Cortex of kidney (tissue), 1 donor: ENCODE results near the gene CDK14.

Source experiments
- DNase-seq: peaks from one replicate; lab custom pipeline; 2025; lab: John Stamatoyannopoulos, UW

CDK14 gene

DNA sequence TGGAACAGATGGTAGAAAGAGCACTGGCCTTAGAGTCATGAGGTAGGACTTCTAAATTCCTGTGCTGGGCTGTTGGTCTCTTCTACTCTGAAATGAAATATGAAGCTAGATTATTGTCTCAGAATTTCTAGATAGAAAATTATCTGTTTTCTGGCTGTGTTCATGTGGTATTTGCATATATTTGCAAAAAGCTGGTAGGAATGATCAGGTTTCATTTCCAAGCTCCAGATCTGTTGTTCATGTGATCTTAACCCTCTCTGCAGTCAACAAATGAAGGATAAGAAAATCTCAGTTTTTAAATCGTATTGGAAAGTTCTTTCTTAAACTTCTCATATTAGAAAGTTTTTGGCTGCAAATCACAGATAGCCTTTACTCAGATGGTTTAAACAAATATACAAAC lies 248.3 kb downstream of the CDK14 start:
- no peak for DNase-seq

DNA sequence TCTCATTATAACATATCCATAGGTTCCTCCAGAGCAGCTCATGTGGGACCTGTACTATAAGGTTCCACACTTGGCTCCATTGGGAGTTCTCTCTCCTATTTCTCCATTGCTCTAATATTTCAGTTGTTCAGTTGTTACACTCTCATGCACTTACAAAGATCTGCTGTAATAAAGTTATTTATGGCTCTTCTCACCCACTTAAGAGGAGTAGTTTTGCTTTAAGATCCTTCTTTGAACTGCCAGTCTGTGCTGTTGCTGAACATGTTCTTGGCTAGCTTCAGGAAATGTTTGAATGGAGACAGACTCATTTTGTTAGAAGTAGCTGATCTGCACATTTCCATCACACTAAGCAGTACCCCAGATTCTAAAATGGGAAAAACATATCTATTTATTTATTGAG lies 250.1 kb downstream of the CDK14 start:
- DNase-seq, result no peak

DNA sequence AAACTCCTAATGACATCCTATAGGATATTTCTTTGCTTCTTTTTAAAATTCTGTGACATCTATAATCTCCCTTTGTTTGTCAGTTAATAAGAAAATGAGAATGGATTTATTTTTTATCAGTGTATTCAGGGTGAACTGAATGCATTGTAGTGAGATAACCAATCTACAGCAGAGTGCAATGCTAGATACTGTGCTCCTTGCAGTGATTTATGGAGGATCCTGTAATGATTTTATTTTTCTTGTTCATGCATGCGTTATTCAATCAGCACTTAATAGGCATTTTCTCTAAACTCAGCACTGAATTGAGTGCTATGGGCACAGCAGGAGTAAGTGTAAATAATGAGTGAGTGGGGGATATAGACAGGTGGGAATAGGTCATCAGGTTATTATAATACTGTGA lies 253.9 kb downstream of the CDK14 start:
- DNase-seq, result no peak

GRCh38 chr7:90850471-90850870 lies 254.3 kb downstream of the CDK14 start:
- DNase-seq, result no peak

- no peak for DNase-seq
Observed at GRCh38 chr7:90853205-90853604, 257.1 kb downstream of the CDK14 start.

- DNase-seq, result no peak
Observed at GRCh38 chr7:90856351-90857070, 260.4 kb downstream of the CDK14 start.

DNA sequence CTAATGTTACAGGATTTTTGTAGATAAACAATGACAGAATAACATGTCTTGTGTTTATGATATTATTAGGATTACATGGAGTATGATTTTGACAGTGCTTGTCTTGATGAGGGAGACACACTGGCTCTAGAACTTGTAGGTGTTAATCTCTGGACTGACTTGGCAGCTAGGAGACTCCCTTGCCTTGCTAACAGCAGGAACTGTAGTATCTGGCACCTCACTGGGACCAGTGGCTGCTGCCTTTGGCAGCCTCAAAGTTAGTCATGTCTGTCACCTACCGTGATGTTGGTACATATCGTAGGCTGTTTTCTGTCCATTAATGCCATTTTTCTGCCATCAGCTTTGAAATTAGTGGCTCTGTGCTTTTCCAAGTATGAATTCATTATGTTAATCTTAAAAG lies 261.5 kb downstream of the CDK14 start:
- no peak for DNase-seq

GRCh38 chr7:90858546-90858945 lies 262.4 kb downstream of the CDK14 start:
- DNase-seq, result no peak

- no peak for DNase-seq
Observed at GRCh38 chr7:90859521-90859920, 263.4 kb downstream of the CDK14 start.

DNA sequence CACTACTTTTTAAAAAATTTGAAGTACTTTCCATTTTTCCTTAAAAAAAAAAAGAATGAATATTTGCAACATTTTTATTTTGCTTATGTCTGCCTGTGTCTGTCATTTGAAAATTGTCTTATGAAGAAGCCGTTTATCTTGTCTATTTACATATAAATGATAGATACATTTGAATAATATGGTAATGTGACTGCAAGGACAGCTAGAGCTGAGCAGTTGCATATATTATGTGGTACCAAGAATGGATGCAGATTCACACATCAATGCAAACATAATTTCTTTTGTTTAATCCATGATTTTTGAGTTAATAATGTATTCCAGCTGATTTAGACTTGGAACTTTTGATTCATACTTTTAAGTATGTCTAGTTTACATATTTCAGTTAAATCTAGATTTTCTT lies 268.0 kb downstream of the CDK14 start:
- no peak for DNase-seq

- no peak for DNase-seq
Observed at GRCh38 chr7:90869335-90869734, 273.2 kb downstream of the CDK14 start.

GRCh38 chr7:90876701-90877100 lies 280.6 kb downstream of the CDK14 start:
- DNase-seq, result no peak

GRCh38 chr7:90877201-90877600 lies 281.1 kb downstream of the CDK14 start:
- no peak for DNase-seq

GRCh38 chr7:90879924-90880323 lies 283.8 kb downstream of the CDK14 start:
- no peak for DNase-seq

DNA sequence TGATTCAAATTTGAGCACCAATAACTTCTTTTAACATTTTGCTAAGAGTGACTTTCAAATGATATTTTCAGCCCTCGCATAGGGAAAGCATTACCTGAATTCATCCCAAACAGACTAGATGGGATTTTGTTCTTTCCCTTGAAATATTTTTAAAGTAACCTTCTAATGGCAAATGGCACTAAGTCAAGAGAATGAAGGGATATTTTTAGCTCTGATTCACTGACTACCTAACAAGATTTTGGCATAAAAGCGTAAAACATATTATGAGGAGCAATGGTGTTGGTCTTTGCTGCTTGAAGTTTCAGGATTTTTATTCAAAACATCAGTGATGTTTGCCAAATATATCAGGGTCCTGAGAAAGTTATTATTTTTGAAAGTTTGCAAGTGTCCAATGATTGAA lies 290.3 kb downstream of the CDK14 start:
- no peak for DNase-seq

DNA sequence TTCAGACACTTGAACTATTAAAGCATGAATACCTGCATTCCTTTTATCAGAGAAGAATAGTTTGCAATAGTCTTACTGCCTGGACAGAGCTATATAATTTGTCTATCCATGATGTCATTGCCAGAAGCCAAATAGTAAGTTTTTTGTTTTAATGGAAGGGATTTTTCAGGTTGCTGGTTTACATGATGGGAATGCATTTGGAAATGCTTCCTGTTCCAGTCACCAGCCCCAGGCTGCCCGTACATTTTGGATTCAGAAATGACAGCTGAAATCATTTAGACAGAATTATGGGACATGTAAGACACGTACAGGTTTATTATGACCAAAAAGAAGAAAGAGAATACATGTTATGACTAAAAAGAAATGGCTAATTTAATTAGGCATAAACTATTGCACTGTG lies 293.1 kb downstream of the CDK14 start:
- no peak for DNase-seq

DNA sequence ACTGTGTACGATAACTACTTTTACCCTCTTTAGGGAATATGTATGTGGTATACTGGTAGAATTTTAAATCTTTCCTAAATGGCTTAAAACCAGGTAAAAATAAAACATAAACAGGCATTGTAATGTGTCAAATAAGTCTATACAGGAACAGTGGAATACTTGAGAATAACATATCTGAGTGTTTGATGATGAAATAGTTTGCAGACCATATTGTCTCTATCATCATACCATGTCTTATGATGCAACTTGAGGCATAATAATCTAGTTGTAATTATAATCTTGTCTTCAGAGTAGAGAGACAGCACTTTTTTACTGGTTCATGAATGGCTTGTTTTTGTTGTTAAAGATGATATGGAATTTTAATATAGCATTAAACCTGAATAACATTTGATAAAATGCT lies 293.5 kb downstream of the CDK14 start:
- no peak for DNase-seq

GRCh38 chr7:90891529-90891928 lies 295.4 kb downstream of the CDK14 start:
- no peak for DNase-seq

GRCh38 chr7:90892213-90892612 lies 296.1 kb downstream of the CDK14 start:
- DNase-seq, result no peak

DNA sequence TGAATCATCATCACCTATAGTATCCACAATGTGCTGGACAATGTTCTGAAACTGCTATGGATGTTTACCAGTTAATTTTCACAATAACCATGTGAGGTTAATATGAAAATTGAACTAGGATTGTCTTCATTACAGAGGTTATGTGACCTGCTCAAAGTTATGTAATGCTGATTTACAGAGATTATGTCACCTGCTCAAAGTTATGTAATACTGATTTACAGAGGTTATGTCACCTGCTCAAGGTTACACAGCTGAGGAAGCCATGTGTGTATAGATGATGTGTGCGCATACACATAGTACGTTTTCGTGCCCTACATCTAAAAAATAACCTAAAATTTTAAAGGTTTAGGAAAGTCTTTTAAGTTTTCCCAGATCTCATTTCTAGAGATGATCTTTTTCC lies 298.0 kb downstream of the CDK14 start:
- DNase-seq, result no peak

- no peak for DNase-seq
Observed at GRCh38 chr7:90896458-90896857, 300.3 kb downstream of the CDK14 start.

DNA sequence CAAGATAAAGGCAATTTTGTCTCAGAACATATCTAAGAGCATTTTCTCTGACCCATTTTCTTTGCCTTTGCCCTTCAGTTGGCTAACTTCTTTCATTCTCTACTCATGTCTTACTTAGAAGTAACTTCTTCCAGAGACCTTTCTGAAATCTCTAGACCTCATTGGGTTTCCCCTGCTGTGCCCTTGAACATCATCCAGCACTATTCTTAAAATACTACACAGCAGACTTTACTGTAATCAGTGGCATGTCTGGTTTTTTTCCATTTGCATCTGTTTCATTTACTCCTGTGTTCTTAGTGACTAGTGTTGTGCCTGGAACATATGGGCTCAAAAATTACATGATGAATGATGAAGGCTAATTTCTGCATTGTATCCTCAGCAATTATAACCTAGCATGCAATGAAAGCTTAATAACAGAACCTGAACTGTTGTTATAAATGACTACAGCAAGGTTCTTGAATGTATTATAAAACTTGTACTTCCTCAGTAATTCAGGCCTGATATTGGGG lies 301.9 kb downstream of the CDK14 start:
- DNase-seq, result no peak

DNA sequence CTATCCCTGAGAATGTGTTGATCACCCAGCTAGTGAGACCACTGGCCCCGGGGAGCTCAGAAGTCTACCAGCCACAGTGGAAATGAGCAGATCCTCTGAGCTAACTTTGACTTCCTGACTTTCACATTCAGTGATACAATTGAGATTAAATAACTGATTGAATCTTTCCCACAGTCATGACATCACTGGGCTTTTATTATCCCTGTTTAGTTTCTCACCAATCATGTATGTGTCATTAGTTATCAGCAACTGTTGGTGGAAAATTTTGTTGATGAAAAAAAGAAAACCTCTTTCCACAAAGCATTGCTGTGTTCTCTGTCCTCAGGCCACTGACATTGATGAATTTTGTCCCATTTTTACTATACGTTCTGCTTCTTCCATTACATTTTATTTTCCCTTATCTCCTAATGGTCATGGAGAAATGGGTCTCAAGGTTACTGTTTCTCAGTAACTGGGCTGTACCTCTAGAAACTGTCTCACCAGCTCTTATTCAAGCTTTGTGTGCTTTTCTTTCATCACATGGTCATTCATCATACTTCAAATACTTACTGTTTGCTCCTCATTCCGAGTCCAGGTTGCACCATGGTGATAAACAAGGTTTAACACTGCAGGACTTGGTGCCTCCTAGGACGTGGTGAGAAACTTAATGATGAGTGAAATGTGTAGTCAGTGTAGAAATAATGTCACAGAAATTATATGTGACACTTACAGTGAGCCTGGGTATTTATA lies 304.7 kb downstream of the CDK14 start:
- no peak for DNase-seq

DNA sequence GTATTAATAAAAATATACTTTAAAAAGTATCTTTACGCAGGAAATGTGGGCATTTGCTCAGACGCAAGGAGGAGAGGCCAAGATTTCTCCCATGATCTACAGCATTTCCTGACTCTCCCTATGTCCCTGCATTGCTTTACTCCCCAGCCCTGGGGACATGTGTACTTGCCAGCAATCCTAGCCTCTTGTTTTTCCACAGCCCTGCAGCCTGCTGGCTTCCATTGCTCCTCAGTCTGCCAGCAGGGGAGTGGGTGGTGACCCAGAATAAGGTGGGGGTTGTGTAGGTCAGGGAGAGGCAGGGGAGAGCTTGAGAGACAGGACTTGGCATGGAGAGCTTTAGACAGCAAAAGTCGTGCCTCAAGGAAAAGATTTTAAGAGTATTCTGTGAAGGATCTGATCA lies 307.7 kb downstream of the CDK14 start:
- DNase-seq, result no peak
